ENCODE measurements around the gene MAPT. TPM values are rescaled to one million over a fixed set of nuclear protein-coding genes. Genes with fewer than 3 reads are reported as not detected.

The MAPT gene
- polyA plus RNA-seq, 1 experiment = 0.16 TPM

GRCh38 chr17:45991341-45991740, 97.0 kb downstream of the MAPT start:
- POLR2A ChIA-PET = no interaction called here
- CTCF ChIA-PET = interaction anchor here (2.6 kb wide), 1 partner anchor 11 kb away, joined by 20 read pairs; no protein-coding TSS in a partner anchor
- DNase-seq (ENCODE audit: low read depth) = no peak

DNA sequence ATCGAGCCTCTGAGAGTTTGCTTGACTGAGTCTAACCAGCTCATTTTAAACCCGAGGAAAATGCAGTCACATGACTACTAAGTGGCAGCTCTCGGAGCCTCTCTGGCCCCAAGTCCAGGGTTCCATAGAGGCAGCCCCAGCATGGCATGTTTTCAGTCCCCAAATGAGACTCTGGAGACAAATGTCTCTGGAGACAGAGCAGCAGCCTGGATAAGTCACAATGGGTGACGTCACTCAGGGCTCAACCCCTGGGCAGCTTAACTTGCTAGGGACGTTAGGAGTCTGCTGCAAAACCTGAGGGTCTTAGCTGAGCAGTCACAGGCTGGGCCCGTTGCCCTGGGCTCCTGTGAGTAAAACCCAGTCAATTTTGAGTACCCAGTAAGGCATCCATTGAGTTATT, 97.8 kb downstream of the MAPT start:
- no peak for DNase-seq (ENCODE audit: low read depth)
- Histone ChIP-seq H3K36me3 (ENCODE audit: control insufficient read depth, insufficient read depth, low read length) (no peaks in the 10 kb centered on the region), H3K27me3 (ENCODE audit: control insufficient read depth, insufficient read depth, low read length) (no peaks in the 10 kb centered on the region), H3K4me3 (ENCODE audit: low read depth, low read length) (no peak overlapping the region)
- TF ChIP-seq, protein P1, sequence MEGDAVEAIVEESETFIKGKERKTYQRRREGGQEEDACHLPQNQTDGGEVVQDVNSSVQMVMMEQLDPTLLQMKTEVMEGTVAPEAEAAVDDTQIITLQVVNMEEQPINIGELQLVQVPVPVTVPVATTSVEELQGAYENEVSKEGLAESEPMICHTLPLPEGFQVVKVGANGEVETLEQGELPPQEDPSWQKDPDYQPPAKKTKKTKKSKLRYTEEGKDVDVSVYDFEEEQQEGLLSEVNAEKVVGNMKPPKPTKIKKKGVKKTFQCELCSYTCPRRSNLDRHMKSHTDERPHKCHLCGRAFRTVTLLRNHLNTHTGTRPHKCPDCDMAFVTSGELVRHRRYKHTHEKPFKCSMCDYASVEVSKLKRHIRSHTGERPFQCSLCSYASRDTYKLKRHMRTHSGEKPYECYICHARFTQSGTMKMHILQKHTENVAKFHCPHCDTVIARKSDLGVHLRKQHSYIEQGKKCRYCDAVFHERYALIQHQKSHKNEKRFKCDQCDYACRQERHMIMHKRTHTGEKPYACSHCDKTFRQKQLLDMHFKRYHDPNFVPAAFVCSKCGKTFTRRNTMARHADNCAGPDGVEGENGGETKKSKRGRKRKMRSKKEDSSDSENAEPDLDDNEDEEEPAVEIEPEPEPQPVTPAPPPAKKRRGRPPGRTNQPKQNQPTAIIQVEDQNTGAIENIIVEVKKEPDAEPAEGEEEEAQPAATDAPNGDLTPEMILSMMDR (IDR thresholded peaks at IDR 0.05; ENCODE audit: insufficient read depth, low read depth, low read length) = no peak
- POLR2A ChIA-PET = no interaction called here
- CTCF ChIA-PET = interaction anchor here (2.6 kb wide), 1 partner anchor 11 kb away, joined by 20 read pairs; no protein-coding TSS in a partner anchor

More at GRCh38 chr17:45991341-45991740, 97.0 kb downstream of the MAPT start:
- no peaks in the 10 kb centered on the region for H3K27me3 ChIP-seq (ENCODE audit: control insufficient read depth, insufficient read depth, low read length)
- no peaks in the 10 kb centered on the region for H3K36me3 ChIP-seq (ENCODE audit: control insufficient read depth, insufficient read depth, low read length)
- TF ChIP-seq, protein P1 (IDR thresholded peaks at IDR 0.05; ENCODE audit: insufficient read depth, low read depth, low read length) = no peak
- H3K4me3 ChIP-seq (ENCODE audit: low read depth, low read length) = no peak overlapping the region

GRCh38 chr17:45992904-45993303, 98.5 kb downstream of the MAPT start:
- Histone ChIP-seq H3K4me3 (ENCODE audit: low read depth, low read length) (no peak overlapping the region), H3K36me3 (ENCODE audit: control insufficient read depth, insufficient read depth, low read length) (no peaks in the 10 kb centered on the region), H3K27me3 (ENCODE audit: control insufficient read depth, insufficient read depth, low read length) (no peaks in the 10 kb centered on the region)
- ChIA-PET POLR2A (no interaction called here), CTCF (interaction anchor here (0.6 to 2.6 kb wide), 2 partner anchors 10 to 407 kb away, joined by 3 to 20 read pairs; no protein-coding TSS in a partner anchor)
- DNase-seq (ENCODE audit: low read depth) = no peak
- TF ChIP-seq, protein P1 (IDR thresholded peaks at IDR 0.05; ENCODE audit: insufficient read depth, low read depth, low read length) = no peak

DNA sequence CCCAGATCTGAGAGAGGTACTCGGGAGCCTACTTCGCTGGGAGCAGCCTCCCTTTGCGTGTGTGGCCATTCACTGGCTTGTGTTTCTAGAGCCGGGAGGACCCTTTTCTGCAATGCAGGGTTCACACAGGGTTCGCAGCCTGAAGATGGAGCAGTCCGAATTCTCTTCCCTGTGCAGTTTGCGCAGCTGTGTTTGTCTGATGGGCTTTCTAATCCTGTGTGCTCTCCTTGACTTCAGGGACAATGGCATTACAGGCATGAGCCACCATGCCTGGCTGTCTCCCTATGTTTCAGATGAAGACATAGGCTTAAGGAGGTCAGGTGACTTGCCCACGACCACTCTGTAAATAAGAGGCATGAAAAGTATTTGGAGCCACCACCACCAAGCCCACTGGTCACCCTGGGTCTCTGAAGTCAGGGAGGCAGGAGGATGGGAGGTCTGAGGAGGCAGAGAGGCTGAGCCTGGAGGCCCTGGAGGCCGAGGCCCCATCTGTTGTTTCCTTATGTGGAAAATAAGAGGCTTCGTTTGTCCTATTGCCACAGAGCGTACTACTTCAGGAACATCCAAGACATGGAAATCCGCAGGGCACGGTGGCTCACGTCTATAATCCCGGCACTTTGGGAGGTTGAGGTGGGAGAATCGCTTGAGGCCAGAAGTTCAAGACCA, 99.7 kb downstream of the MAPT start:
- ChIA-PET CTCF (interaction anchor here (0.6 kb wide), 1 partner anchor 17 kb away, joined by 3 read pairs; no protein-coding TSS in a partner anchor), POLR2A (no interaction called here)
- TF ChIP-seq, protein P1 (IDR thresholded peaks at IDR 0.05; ENCODE audit: insufficient read depth, low read depth, low read length) = no peak
- Histone ChIP-seq H3K36me3 (ENCODE audit: control insufficient read depth, insufficient read depth, low read length) (no peaks in the 10 kb centered on the region), H3K27me3 (ENCODE audit: control insufficient read depth, insufficient read depth, low read length) (no peaks in the 10 kb centered on the region), H3K4me3 (ENCODE audit: low read depth, low read length) (no peak overlapping the region)
- no peak for DNase-seq (ENCODE audit: low read depth)

DNA sequence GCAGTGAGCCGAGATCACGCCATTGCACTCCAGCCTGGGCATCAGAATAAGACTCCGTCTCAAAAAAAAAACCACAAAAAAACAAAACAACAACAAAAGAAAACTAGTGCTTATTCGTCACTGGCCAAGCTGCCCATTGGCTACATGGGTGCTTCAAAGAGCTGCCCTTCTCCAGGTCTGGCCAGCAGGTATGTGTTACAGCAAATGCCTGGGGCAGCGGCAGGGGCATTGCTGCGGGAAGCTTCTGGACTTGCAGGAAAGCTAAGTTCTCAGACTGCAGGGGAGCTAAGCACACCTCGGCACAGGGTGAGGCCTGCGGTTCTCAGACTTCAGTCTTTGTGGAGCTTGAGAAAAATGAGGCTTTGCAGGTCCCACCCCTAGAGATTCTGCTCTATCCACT, 100.6 kb downstream of the MAPT start:
- ChIA-PET POLR2A (no interaction called here), CTCF (interaction anchor here (1.7 kb wide), 1 partner anchor 10 kb away, joined by 3 read pairs; no protein-coding TSS in a partner anchor)
- no peak overlapping the region for H3K4me3 ChIP-seq (ENCODE audit: low read depth, low read length)
- DNase-seq (ENCODE audit: low read depth) = no peak
- TF ChIP-seq, protein P1 (IDR thresholded peaks at IDR 0.05; ENCODE audit: insufficient read depth, low read depth, low read length) = no peak
- H3K27me3 ChIP-seq (ENCODE audit: control insufficient read depth, insufficient read depth, low read length) = no peaks in the 10 kb centered on the region
- no peaks in the 10 kb centered on the region for H3K36me3 ChIP-seq (ENCODE audit: control insufficient read depth, insufficient read depth, low read length)
